Keratinocyte (primary cell): ENCODE results near the gene SPATS2. TPM values are rescaled to one million over a fixed set of nuclear protein-coding genes. Genes with fewer than 3 reads are reported as not detected.

Source experiments
- DNase-seq: peaks from one replicate; pipeline ENCODE4 v3.0.0-alpha.2; 2011; ENCODE audit warnings: low read depth, missing footprints, low spot score
- FAIRE-seq: peaks from 2 replicates; lab custom pipeline; 2011; peaks lifted over from hg19 to GRCh38; lab: Jason Lieb, UNC
- H2AFZ ChIP-seq: 2 replicates; pipeline ENCODE4 v1.6.0; 2012; ENCODE audit warnings: low read length, control low read depth, inconsistent platforms; ENCODE audit not compliant: control insufficient read depth
- H3K27ac ChIP-seq: 2 replicates; pipeline ENCODE4 v1.5.1; 2011; ENCODE audit warnings: low read length; ENCODE audit not compliant: control insufficient read depth, insufficient read depth
- H3K27me3 ChIP-seq: 3 replicates; pipeline ENCODE4 v1.6.0; 2011; ENCODE audit warnings: low read length; ENCODE audit not compliant: control insufficient read depth, insufficient read depth; ENCODE audit errors: extremely low read depth
- H3K36me3 ChIP-seq, 2 experiments: 2 replicates in 1 of 2; 3 replicates in 1 of 2; pipeline ENCODE4 v1.5.1; 2011; ENCODE audit warnings: low read length in 2 of 2, mild to moderate bottlenecking in 1 of 2; ENCODE audit not compliant: control insufficient read depth in 2 of 2, insufficient read depth in 2 of 2; ENCODE audit errors: extremely low read depth in 1 of 2
- H3K4me1 ChIP-seq: 3 replicates; pipeline ENCODE4 v1.5.1; 2011; ENCODE audit warnings: low read length; ENCODE audit not compliant: control insufficient read depth, insufficient read depth; ENCODE audit errors: extremely low read depth
- H3K4me2 ChIP-seq: 3 replicates; pipeline ENCODE4 v1.6.0; 2011; ENCODE audit warnings: low read depth, low read length; ENCODE audit not compliant: control insufficient read depth, insufficient read depth; ENCODE audit errors: extremely low read depth
- H3K4me3 ChIP-seq, 3 experiments: fragments of 200-600 bp in 1 of 3; sonication (generic) in 1 of 3; 2 replicates in 2 of 3; 3 replicates in 1 of 3; pipeline ENCODE4 v1.5.1; 2011 to 2016; ENCODE audit warnings: low read length in 3 of 3, mild to moderate bottlenecking in 3 of 3, control low read depth in 2 of 3, inconsistent platforms in 1 of 3, low read depth in 1 of 3, mixed read lengths in 1 of 3, mixed run types in 1 of 3, moderate library complexity in 1 of 3; ENCODE audit not compliant: control insufficient read depth in 2 of 3, insufficient read depth in 2 of 3; ENCODE audit errors: extremely low read depth in 1 of 3
- H3K79me2 ChIP-seq: 2 replicates; pipeline ENCODE4 v1.6.0; 2012; ENCODE audit warnings: low read length; ENCODE audit not compliant: control insufficient read depth, insufficient read depth
- H3K9ac ChIP-seq: 3 replicates; pipeline ENCODE4 v1.6.0; 2011; ENCODE audit warnings: low read length; ENCODE audit not compliant: control insufficient read depth, insufficient read depth; ENCODE audit errors: extremely low read depth
- H3K9me1 ChIP-seq: 3 replicates; pipeline ENCODE4 v1.6.0; 2011; ENCODE audit warnings: low read length; ENCODE audit not compliant: control insufficient read depth, insufficient read depth; ENCODE audit errors: extremely low read depth
- H3K9me3 ChIP-seq: 2 replicates; pipeline ENCODE4 v1.5.1; 2012; ENCODE audit warnings: low read depth, low read length; ENCODE audit not compliant: control insufficient read depth
- H4K20me1 ChIP-seq: 3 replicates; pipeline ENCODE4 v1.6.0; 2011; ENCODE audit warnings: low read length; ENCODE audit not compliant: control insufficient read depth, insufficient read depth; ENCODE audit errors: extremely low read depth
- CTCF ChIP-seq, 3 experiments: IDR thresholded peaks in 1 of 3; conservative IDR thresholded peaks in 1 of 3; optimal IDR thresholded peaks in 1 of 3; 2 replicates in 2 of 3; 3 replicates in 1 of 3; pipeline versions ENCODE3 to v1.5.1; 2011; ENCODE audit warnings: low read length in 3 of 3, mild to moderate bottlenecking in 3 of 3, moderate library complexity in 2 of 3, control low read depth in 1 of 3, inconsistent platforms in 1 of 3; ENCODE audit not compliant: insufficient read depth in 2 of 3; ENCODE audit errors: extremely low read depth in 1 of 3
- EZH2 ChIP-seq: IDR thresholded peaks from one replicate; pipeline ENCODE4 v1.6.1; 2012; ENCODE audit warnings: inconsistent platforms, mild to moderate bottlenecking, low read length, moderate library complexity
- dilution Hi-C: fragments of 300-500 bp; cut with MboI; formaldehyde crosslinking; loops from one replicate; pipeline ENCODE4 v1.7.0; 2020; ENCODE audit warnings: low sequenced_read_pairs; ENCODE audit not compliant: extremely low pct_ligation_motif_present
- polyA plus RNA-seq, 5 experiments: library from polyadenylated mRNA; depleted of rRNA in 3 of 5; stranded (reverse) in 3 of 5; stranded (forward) in 1 of 5; unstranded in 1 of 5; fragments of >200 nt; gene quantifications; 1 replicate in 1 of 5; 2 replicates in 3 of 5; 3 replicates in 1 of 5; pipeline versions ENCODE4 v1.2.1 to v1.2.3, GENCODE V29; 2011 to 2012; ENCODE audit warnings: missing spikeins in 2 of 5, low read depth in 1 of 5, low replicate concordance in 1 of 5

Gene SPATS2
- polyA plus RNA-seq, 1 donor (not counting 4 experiments of a cell fraction or from before 2014, with no cell fraction given), result 47.9 TPM

GRCh38 chr12:49565406-49566265 is 198.4 kb downstream of the SPATS2 start:
- Histone ChIP-seq H3K27me3 (no peaks in the 10 kb centered on the region), H4K20me1 (no peaks in the 10 kb centered on the region), H3K4me2 (no peak overlapping the region), H2AFZ (no peak overlapping the region), H3K27ac (no peak overlapping the region), H3K9ac (no peak overlapping the region), H3K4me1 (peaks cover 10% of the 10 kb centered on the region), H3K36me3 (peaks cover 24 to 28% of the 10 kb centered on the region in 2 experiments), H3K9me3 (no peaks in the 10 kb centered on the region), H3K79me2 (peaks cover 31% of the 10 kb centered on the region), H3K4me3 (no peak overlapping the region), H3K9me1 (no peaks in the 10 kb centered on the region)
- no peak for FAIRE-seq
- no peak for DNase-seq
- dilution Hi-C loops, result no loop called here
- no peak for TF ChIP-seq CTCF (optimal IDR thresholded peaks at IDR 0.05 in 1 of 3, IDR thresholded peaks at IDR 0.05 in 1 of 3, conservative IDR thresholded peaks at IDR 0.05 in 1 of 3; ENCODE audit: extremely low read depth in 1 of 3, insufficient read depth in 2 of 3, low read length in 3 of 3)
- TF ChIP-seq EZH2, result no peak

DNA sequence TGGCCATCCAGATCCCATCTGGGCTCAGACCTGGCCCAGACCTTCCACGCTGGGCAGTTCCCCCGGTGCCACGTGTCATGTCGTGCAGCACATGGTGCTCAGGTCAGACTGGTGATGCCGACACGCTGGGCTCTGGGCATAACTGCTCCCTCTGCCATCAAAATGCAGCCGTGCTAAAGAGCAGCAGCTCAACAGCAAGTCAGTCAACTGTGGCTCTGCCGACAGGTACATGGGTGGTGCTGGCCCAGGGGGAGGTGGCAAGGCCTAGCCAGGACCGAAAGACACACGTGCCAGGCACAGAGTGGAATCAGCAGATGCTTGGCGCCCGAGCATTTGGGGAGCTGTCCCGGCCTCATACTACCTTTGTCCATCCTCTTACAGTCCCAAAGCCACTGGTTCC is 199.1 kb downstream of the SPATS2 start:
- no peaks in the 10 kb centered on the region for H3K27me3 ChIP-seq
- H3K36me3 ChIP-seq, result peaks cover 17 to 26% of the 10 kb centered on the region in 2 experiments
- peaks cover 10% of the 10 kb centered on the region for H3K4me1 ChIP-seq
- peaks cover 32% of the 10 kb centered on the region for H3K79me2 ChIP-seq
- dilution Hi-C loops, result no loop called here
- no peak for TF ChIP-seq EZH2
- no peak for TF ChIP-seq CTCF (optimal IDR thresholded peaks at IDR 0.05 in 1 of 3, IDR thresholded peaks at IDR 0.05 in 1 of 3, conservative IDR thresholded peaks at IDR 0.05 in 1 of 3; ENCODE audit: extremely low read depth in 1 of 3, insufficient read depth in 2 of 3, low read length in 3 of 3)
- H2AFZ ChIP-seq, result no peak overlapping the region
- H4K20me1 ChIP-seq, result no peaks in the 10 kb centered on the region
- DNase-seq (no peak), FAIRE-seq (no peak)
- H3K9me3 ChIP-seq, result no peaks in the 10 kb centered on the region
- peak overlapping the region; percentile 99 for H3K4me2 ChIP-seq
- H3K27ac ChIP-seq, result no peak overlapping the region
- no peak overlapping the region for H3K4me3 ChIP-seq
- H3K9ac ChIP-seq, result no peak overlapping the region
- H3K9me1 ChIP-seq, result no peaks in the 10 kb centered on the region
